Sigmoid colon (tissue), 4 donors: Measurements from ENCODE around the gene P2RY11.

Source experiments
- CTCF ChIP-seq, 4 experiments: fragments of 450-650 bp in 3 of 4; fragments of 200-600 bp in 1 of 4; IDR thresholded peaks; one replicate each; pipeline ENCODE4 v1.5.1; 2016 to 2019; ENCODE audit warnings: antibody characterized with exemption in 4 of 4, mild to moderate bottlenecking in 3 of 4, moderate library complexity in 2 of 4
- EP300 ChIP-seq, 4 donors: sonication (generic); formaldehyde crosslinking; IDR thresholded peaks; one replicate each; pipeline ENCODE4 v1.6.1; 2017; ENCODE audit warnings: antibody characterized with exemption in 4 of 4
- POLR2A ChIP-seq, 2 donors: fragments of 450-650 bp; IDR thresholded peaks; one replicate each; pipeline ENCODE4 v1.6.1; 2016; ENCODE audit warnings: antibody characterized with exemption in 2 of 2, mild to moderate bottlenecking in 2 of 2, moderate library complexity in 2 of 2

GRCh38 chr19:10104130-10104513 is 7.4 kb upstream of the P2RY11 start:
- TF ChIP-seq CTCF (IDR thresholded peaks at IDR 0.05) = no peak
- no peak for TF ChIP-seq POLR2A (IDR thresholded peaks at IDR 0.05)
- TF ChIP-seq EP300 (IDR thresholded peaks at IDR 0.05) = no peak
